ENCODE measurements around the gene P2RX1. TPM values are rescaled to one million over a fixed set of nuclear protein-coding genes. Genes with fewer than 3 reads are reported as not detected.

P2RX1 gene
- total and polyA plus RNA-seq, 12 donors, result 0.42 to 8.6 (median 1.1) TPM

GRCh38 chr17:3893003-3893719 lies 23.1 kb downstream of the P2RX1 start, which contains the start of gene CAMKK1:
TSS of gene CAMKK1 (minus strand) at chr17:3893053. CDS start at chr17:3885687, 7,366 bp downstream.
- Histone ChIP-seq H3K27me3 (no peaks in the 10 kb centered on the region), H3K9me3 (replicated peaks in 1 of 3) (no peaks in the 10 kb centered on the region), H3K4me3 (peak within 1 kb of the TSS in 3 of 4 donors; percentile 5 to 71 (median 54)), H3K4me1 (replicated peaks in 1 of 2) (peaks cover 63 to 68% of the 10 kb centered on the region in 2 donors), H3K36me3 (replicated peaks in 1 of 2) (no peaks in the 10 kb centered on the region), H3K27ac (peak within 1 kb of the TSS; percentile 45 to 91 (median 91))
- TF ChIP-seq CTCF (IDR thresholded peaks at IDR 0.05), result peak in 2 of 6 experiments; percentile 7 to 12
- peak in 1 of 2 donors; percentile 64 for TF ChIP-seq POLR2A (IDR thresholded peaks at IDR 0.05)
- peak; percentile 89 to 93 (median 91) for DNase-seq
- 0 to 8% (median 3%) methylated on average over 12 to 75 of the region's 75 CpGs for WGBS, 4 donors
- intact Hi-C loops (cut with DNase I), result no loop called here

GRCh38 chr17:3892095-3892998 lies 23.9 kb downstream of the P2RX1 start:
- peaks cover 67 to 76% of the 10 kb centered on the region in 2 donors for H3K4me1 ChIP-seq (replicated peaks in 1 of 2)
- H3K9me3 ChIP-seq (replicated peaks in 1 of 3), result no peaks in the 10 kb centered on the region
- DNase-seq, result peak; percentile 88 to 96 (median 93)
- no peaks in the 10 kb centered on the region for H3K27me3 ChIP-seq
- no peaks in the 10 kb centered on the region for H3K36me3 ChIP-seq (replicated peaks in 1 of 2)
- TF ChIP-seq CTCF (IDR thresholded peaks at IDR 0.05) (no peak), POLR2A (IDR thresholded peaks at IDR 0.05) (peak in 1 of 2 donors; percentile 87)
- intact Hi-C loops (cut with DNase I), result no loop called here
- H3K27ac ChIP-seq, result peak overlapping the region in 4 of 5 donors; percentile 46 to 91 (median 91)
- 0 to 1% (median 0%) methylated on average over 16 to 93 of the region's 96 CpGs for WGBS, 4 donors
- H3K4me3 ChIP-seq, result peak overlapping the region in 3 of 4 donors; percentile 5 to 71 (median 47)

- Histone ChIP-seq H3K36me3 (replicated peaks in 1 of 2) (no peaks in the 10 kb centered on the region), H3K27me3 (no peaks in the 10 kb centered on the region), H3K27ac (peak overlapping the region in 3 of 5 donors; percentile 91), H3K4me1 (replicated peaks in 1 of 2) (peaks cover 71 to 81% of the 10 kb centered on the region in 2 donors), H3K9me3 (replicated peaks in 1 of 3) (no peaks in the 10 kb centered on the region), H3K4me3 (peak overlapping the region in 2 of 4 donors; percentile 47 to 71)
- WGBS, 4 donors, result 34 to 55% (median 37%) methylated on average over 9 to 12 of the region's 12 CpGs
- DNase-seq, result no peak
- intact Hi-C loops (cut with DNase I), result no loop called here
- TF ChIP-seq POLR2A (IDR thresholded peaks at IDR 0.05) (peak in 1 of 2 donors; percentile 28), CTCF (IDR thresholded peaks at IDR 0.05) (no peak)
Observed at GRCh38 chr17:3891626-3892094, 24.6 kb downstream of the P2RX1 start.

GRCh38 chr17:3890878-3891219 lies 25.4 kb downstream of the P2RX1 start:
- intact Hi-C loops (cut with DNase I), result no loop called here
- TF ChIP-seq CTCF (IDR thresholded peaks at IDR 0.05), result no peak
- TF ChIP-seq POLR2A (IDR thresholded peaks at IDR 0.05), result no peak
- DNase-seq, result no peak
- no peaks in the 10 kb centered on the region for H3K9me3 ChIP-seq (replicated peaks in 1 of 3)
- peak overlapping the region in 3 of 5 donors; percentile 91 for H3K27ac ChIP-seq
- no peak overlapping the region for H3K4me3 ChIP-seq
- WGBS, 4 donors, result 36 to 55% (median 41%) methylated on average over 3 to 4 of the region's 4 CpGs
- no peaks in the 10 kb centered on the region for H3K36me3 ChIP-seq (replicated peaks in 1 of 2)
- no peaks in the 10 kb centered on the region for H3K27me3 ChIP-seq
- H3K4me1 ChIP-seq (replicated peaks in 1 of 2), result peaks cover 71 to 80% of the 10 kb centered on the region in 2 donors
